Mesothelial cell of epicardium (in vitro differentiated cells): Measurements from ENCODE around the gene OR6S1. TPM values are rescaled to one million over a fixed set of nuclear protein-coding genes. Genes with fewer than 3 reads are reported as not detected.

Experiments
- DNase-seq, 2 experiments: peaks; one replicate each; pipeline ENCODE4 v3.0.0; 2021; ENCODE audit warnings: low spot score in 2 of 2; ENCODE audit not compliant: unreplicated experiment in 2 of 2
- H3K27ac Mint-ChIP-seq: 2 replicates; pipeline ENCODE4 v1.8.0; 2021; ENCODE audit warnings: mixed read lengths
- H3K27me3 Mint-ChIP-seq: 2 replicates; pipeline ENCODE4 v1.8.0; 2021; ENCODE audit warnings: low read depth, mixed read lengths
- H3K36me3 Mint-ChIP-seq: 2 replicates; pipeline ENCODE4 v1.8.0; 2021; ENCODE audit warnings: mixed read lengths
- H3K4me1 Mint-ChIP-seq: 2 replicates; pipeline ENCODE4 v1.8.0; 2021; ENCODE audit warnings: mixed read lengths
- H3K4me3 Mint-ChIP-seq: 2 replicates; pipeline ENCODE4 v1.8.0; 2021; ENCODE audit warnings: mild to moderate bottlenecking, moderate library complexity, mixed read lengths
- H3K9me3 Mint-ChIP-seq: 2 replicates; pipeline ENCODE4 v1.8.0; 2021; ENCODE audit warnings: mixed read lengths
- total RNA-seq: library from RNA; stranded (reverse); gene quantifications from 3 replicates; pipeline ENCODE4 v1.2.1, GENCODE V29; 2021
- TF ChIP-seq, protein P1 (sequence below): fragments of 200-600 bp; sonication (generic); IDR thresholded peaks from one replicate; pipeline ENCODE4 v1.5.0; 2021; ENCODE audit warnings: antibody characterized with exemption; ENCODE audit not compliant: unreplicated experiment

Gene OR6S1
- total RNA-seq, 1 donor from 2014 or later, result not detected

DNA sequence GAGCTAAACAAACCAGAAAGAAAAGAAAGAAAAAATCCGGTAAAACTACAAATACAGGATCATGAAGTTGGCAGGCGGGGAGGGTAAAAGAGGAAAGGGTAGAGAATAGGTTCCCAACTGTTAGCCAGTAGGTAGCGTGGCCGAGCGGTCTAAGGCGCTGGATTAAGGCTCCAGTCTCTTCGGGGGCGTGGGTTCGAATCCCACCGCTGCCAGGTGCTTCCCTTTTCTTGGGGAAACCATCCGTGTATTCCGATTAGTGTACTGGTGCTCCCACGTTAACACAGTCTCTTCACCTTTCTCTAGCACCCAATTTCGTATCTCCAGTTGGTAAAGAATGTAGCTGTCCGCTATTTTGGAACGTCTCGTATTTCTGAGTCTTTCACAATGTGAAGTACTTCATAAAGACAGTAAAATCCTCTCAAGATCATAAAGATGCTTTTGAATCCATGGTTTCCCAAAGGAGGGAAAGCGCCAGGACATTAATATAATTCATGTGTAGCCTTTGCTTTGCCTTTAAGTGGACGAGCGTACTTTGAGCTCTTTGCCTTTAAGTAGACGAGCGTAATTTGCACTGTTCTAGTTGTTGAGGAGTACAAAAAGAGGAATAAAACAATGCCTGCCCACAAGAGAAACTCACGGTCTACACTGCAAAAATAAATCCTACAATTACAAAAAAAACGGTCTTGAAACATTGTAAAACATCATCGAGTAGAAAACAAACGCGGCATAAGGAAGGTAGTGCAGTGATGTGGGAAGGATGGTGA is 31.3 kb downstream of the OR6S1 start:
- no peak overlapping the region for H3K27ac Mint-ChIP-seq
- no peaks in the 10 kb centered on the region for H3K36me3 Mint-ChIP-seq
- H3K27me3 Mint-ChIP-seq, result no peaks in the 10 kb centered on the region
- DNase-seq, result peak; percentile 60 to 86
- no peak overlapping the region for H3K4me3 Mint-ChIP-seq
- no peaks in the 10 kb centered on the region for H3K9me3 Mint-ChIP-seq
- peaks cover 7% of the 10 kb centered on the region for H3K4me1 Mint-ChIP-seq
- TF ChIP-seq, protein P1, sequence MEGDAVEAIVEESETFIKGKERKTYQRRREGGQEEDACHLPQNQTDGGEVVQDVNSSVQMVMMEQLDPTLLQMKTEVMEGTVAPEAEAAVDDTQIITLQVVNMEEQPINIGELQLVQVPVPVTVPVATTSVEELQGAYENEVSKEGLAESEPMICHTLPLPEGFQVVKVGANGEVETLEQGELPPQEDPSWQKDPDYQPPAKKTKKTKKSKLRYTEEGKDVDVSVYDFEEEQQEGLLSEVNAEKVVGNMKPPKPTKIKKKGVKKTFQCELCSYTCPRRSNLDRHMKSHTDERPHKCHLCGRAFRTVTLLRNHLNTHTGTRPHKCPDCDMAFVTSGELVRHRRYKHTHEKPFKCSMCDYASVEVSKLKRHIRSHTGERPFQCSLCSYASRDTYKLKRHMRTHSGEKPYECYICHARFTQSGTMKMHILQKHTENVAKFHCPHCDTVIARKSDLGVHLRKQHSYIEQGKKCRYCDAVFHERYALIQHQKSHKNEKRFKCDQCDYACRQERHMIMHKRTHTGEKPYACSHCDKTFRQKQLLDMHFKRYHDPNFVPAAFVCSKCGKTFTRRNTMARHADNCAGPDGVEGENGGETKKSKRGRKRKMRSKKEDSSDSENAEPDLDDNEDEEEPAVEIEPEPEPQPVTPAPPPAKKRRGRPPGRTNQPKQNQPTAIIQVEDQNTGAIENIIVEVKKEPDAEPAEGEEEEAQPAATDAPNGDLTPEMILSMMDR, result no peak

DNA sequence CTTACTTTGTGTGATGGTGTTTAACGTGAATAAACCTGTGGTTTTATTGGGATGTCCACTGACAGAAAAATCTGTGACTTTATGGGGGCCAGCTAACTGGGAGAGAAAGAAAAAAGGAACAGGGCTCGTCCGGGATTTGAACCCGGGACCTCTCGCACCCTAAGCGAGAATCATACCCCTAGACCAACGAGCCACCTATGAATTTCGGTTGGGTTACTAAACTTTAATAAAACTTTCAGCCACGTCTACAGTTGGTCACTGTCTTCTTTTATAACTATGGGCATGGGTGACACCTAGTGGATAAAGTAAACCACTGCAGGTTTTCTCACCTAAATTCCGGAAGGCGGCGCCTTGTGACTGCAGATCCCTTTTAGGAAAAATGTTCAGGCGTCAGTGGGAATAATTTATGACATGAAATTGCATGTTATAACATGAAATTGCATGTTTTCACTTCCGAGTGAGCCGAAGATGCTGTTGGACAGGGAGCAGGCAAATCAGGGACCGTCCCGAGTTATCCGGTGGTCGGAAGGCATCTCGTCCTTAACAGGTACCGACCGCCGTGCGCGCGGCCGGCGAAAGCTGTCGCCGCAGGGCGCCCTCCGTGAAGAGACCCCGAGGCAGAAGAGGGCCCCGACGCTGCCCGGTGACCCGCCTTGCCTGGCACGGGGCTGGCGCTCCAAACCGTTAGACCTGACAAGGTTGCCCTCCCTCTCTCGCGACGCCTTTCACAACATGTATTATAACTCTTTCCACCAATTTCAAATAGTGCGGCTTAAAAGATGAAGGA is 32.1 kb downstream of the OR6S1 start:
- Mint-ChIP-seq H3K27me3 (no peaks in the 10 kb centered on the region), H3K36me3 (no peaks in the 10 kb centered on the region), H3K27ac (no peak overlapping the region), H3K4me1 (peaks cover under 1% of the 10 kb centered on the region), H3K9me3 (no peaks in the 10 kb centered on the region), H3K4me3 (no peak overlapping the region)
- TF ChIP-seq, protein P1, result peak; percentile 97
- peak in 1 of 2 experiments; percentile 77 for DNase-seq

DNA sequence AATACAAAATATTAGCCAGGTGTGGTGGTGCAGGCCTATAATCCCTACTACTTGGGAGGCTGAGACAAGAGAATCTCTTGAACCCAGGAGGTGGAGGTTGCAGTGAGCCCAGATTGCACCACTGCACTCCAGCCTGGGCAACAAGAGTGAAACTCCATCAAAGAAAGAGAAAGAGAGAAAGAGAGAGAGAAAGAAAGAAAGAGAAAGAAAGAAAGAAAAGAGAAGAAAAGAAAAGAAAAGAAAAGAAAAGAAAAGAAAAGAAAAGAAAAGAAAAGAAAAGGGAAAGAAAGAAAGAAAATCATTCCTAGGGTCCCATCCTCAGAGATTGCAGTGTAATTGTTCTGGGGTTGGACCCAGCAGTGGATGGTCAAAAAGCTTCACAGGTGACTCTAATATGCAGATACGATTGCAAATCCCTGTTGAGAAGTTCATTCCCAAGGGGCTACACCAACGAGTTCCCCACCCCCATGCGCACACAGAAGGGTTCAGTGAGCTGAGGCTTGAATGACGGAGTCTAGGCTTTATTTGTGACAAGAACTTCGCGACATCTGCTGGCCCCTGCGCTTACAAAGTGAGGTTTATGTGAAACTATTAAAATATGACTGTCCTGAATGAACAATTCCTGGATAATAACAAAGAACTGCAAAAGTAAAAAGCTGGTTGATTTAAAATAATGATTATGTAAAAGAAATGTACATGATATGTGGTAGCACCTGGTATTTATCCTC is 32.9 kb downstream of the OR6S1 start:
- Mint-ChIP-seq H3K36me3 (no peaks in the 10 kb centered on the region), H3K4me1 (no peaks in the 10 kb centered on the region), H3K27me3 (no peaks in the 10 kb centered on the region), H3K4me3 (no peak overlapping the region), H3K27ac (no peak overlapping the region), H3K9me3 (no peaks in the 10 kb centered on the region)
- no peak for DNase-seq
- TF ChIP-seq, protein P1, result no peak

DNA sequence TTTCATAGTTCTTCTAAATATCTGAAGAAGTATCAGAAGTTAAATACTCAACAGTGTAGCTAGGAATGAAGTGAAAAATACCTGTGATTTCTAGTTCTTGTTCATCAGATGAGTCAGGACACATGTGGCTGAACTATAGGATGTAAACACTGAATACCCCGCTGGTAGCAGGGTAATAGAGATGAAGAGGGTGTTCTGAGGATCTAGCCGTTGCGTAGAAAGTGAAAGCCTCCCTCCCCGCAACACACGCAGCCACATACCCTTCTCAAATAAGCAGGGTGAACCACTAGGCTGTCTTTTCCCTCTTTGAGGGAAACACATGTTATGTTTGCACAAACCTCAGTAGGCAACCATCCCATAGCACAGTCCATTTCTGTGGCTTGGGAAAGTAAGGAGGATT is 33.9 kb downstream of the OR6S1 start:
- DNase-seq, result no peak
- Mint-ChIP-seq H3K27ac (no peak overlapping the region), H3K4me1 (no peaks in the 10 kb centered on the region), H3K9me3 (no peaks in the 10 kb centered on the region), H3K27me3 (no peaks in the 10 kb centered on the region), H3K36me3 (no peaks in the 10 kb centered on the region), H3K4me3 (no peak overlapping the region)
- TF ChIP-seq, protein P1, result no peak

DNA sequence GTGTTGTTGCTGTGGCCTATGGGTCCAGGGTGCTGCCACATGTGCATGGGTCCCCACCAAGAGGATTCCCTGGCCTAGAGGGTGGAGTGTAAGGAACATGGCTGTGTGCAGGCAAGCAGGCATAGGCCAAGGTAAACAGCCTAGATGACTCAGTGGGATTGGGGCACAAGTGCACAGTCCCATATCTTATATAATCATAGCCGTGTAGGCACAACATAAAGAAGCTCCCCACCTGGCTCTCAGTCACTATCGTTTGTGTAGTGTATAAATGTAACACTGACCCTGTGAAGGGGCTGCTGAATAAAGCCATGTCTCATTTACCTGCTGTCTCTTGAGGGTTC is 34.6 kb downstream of the OR6S1 start:
- DNase-seq, result no peak
- Mint-ChIP-seq H3K27me3 (no peaks in the 10 kb centered on the region), H3K4me3 (no peak overlapping the region), H3K4me1 (no peaks in the 10 kb centered on the region), H3K27ac (no peak overlapping the region), H3K36me3 (no peaks in the 10 kb centered on the region), H3K9me3 (no peaks in the 10 kb centered on the region)
- TF ChIP-seq, protein P1, result no peak
